ENCODE results near the gene RBFOX2.

RBFOX2 gene

GRCh38 chr22:36014546-36015074, 14.0 kb downstream of the RBFOX2 start:
- peaks cover 6% of the 10 kb centered on the region for H4K20me1 ChIP-seq (ENCODE audit: insufficient read depth, low read length)
- H3K27me3 ChIP-seq (ENCODE audit: low read depth, low read length) = peaks cover 79% of the 10 kb centered on the region
- no peak overlapping the region for H3K4me2 ChIP-seq (ENCODE audit: low read length)
- H3K36me3 ChIP-seq (replicated peaks; ENCODE audit: low read depth, low read length) = no peaks in the 10 kb centered on the region
- TF ChIP-seq EZH2phosphoT487 (IDR thresholded peaks at IDR 0.05; ENCODE audit: low read depth) (no peak), CTCF (IDR thresholded peaks at IDR 0.05; ENCODE audit: low read depth, low read length) (no peak)
- peaks cover 9% of the 10 kb centered on the region for H3K4me1 ChIP-seq (ENCODE audit: low read length)
- no peak overlapping the region for H3K9ac ChIP-seq (ENCODE audit: low read length)
- no peaks in the 10 kb centered on the region for H3K9me3 ChIP-seq (ENCODE audit: insufficient read depth, low read length)
- H2AFZ ChIP-seq (ENCODE audit: low read depth, low read length) = no peak overlapping the region
- no peak overlapping the region for H3K27ac ChIP-seq (ENCODE audit: low read length)
- H3K79me2 ChIP-seq (ENCODE audit: low read length) = no peaks in the 10 kb centered on the region
- H3K4me3 ChIP-seq (ENCODE audit: low read length) = no peak overlapping the region

- no peak overlapping the region for H3K9ac ChIP-seq (ENCODE audit: low read length)
Measured at GRCh38 chr22:36012332-36012731, 16.3 kb downstream of the RBFOX2 start.

GRCh38 chr22:36010882-36011281, 17.7 kb downstream of the RBFOX2 start:
- no peak overlapping the region for H3K4me3 ChIP-seq (ENCODE audit: low read length)
- H3K9ac ChIP-seq (ENCODE audit: low read length) = no peak overlapping the region
- H3K36me3 ChIP-seq (replicated peaks; ENCODE audit: low read depth, low read length) = no peaks in the 10 kb centered on the region
- no peak overlapping the region for H2AFZ ChIP-seq (ENCODE audit: low read depth, low read length)
- H3K79me2 ChIP-seq (ENCODE audit: low read length) = no peaks in the 10 kb centered on the region
- TF ChIP-seq CTCF (IDR thresholded peaks at IDR 0.05; ENCODE audit: low read depth, low read length) (no peak), EZH2phosphoT487 (IDR thresholded peaks at IDR 0.05; ENCODE audit: low read depth) (no peak)
- no peak overlapping the region for H3K4me2 ChIP-seq (ENCODE audit: low read length)
- H3K4me1 ChIP-seq (ENCODE audit: low read length) = no peaks in the 10 kb centered on the region
- peaks cover 82% of the 10 kb centered on the region for H3K27me3 ChIP-seq (ENCODE audit: low read depth, low read length)
- H3K27ac ChIP-seq (ENCODE audit: low read length) = no peak overlapping the region
- H4K20me1 ChIP-seq (ENCODE audit: insufficient read depth, low read length) = no peaks in the 10 kb centered on the region
- H3K9me3 ChIP-seq (ENCODE audit: insufficient read depth, low read length) = no peaks in the 10 kb centered on the region

More at GRCh38 chr22:36012332-36012731, 16.3 kb downstream of the RBFOX2 start:
- peaks cover 83% of the 10 kb centered on the region for H3K27me3 ChIP-seq (ENCODE audit: low read depth, low read length)
- no peak overlapping the region for H3K27ac ChIP-seq (ENCODE audit: low read length)
- TF ChIP-seq EZH2phosphoT487 (IDR thresholded peaks at IDR 0.05; ENCODE audit: low read depth) (no peak), CTCF (IDR thresholded peaks at IDR 0.05; ENCODE audit: low read depth, low read length) (no peak)
- H3K4me3 ChIP-seq (ENCODE audit: low read length) = no peak overlapping the region
- H3K9me3 ChIP-seq (ENCODE audit: insufficient read depth, low read length) = no peaks in the 10 kb centered on the region
- no peaks in the 10 kb centered on the region for H3K79me2 ChIP-seq (ENCODE audit: low read length)
- no peaks in the 10 kb centered on the region for H3K36me3 ChIP-seq (replicated peaks; ENCODE audit: low read depth, low read length)
- H3K4me1 ChIP-seq (ENCODE audit: low read length) = peaks cover under 1% of the 10 kb centered on the region
- H4K20me1 ChIP-seq (ENCODE audit: insufficient read depth, low read length) = no peaks in the 10 kb centered on the region
- H2AFZ ChIP-seq (ENCODE audit: low read depth, low read length) = no peak overlapping the region
- no peak overlapping the region for H3K4me2 ChIP-seq (ENCODE audit: low read length)

- Histone ChIP-seq H3K9me3 (ENCODE audit: insufficient read depth, low read length) (no peaks in the 10 kb centered on the region), H3K27ac (ENCODE audit: low read length) (no peak overlapping the region), H3K4me1 (ENCODE audit: low read length) (no peaks in the 10 kb centered on the region), H3K4me2 (ENCODE audit: low read length) (no peak overlapping the region), H3K79me2 (ENCODE audit: low read length) (no peaks in the 10 kb centered on the region), H3K4me3 (ENCODE audit: low read length) (no peak overlapping the region), H3K27me3 (ENCODE audit: low read depth, low read length) (peaks cover 82% of the 10 kb centered on the region), H2AFZ (ENCODE audit: low read depth, low read length) (no peak overlapping the region), H3K36me3 (replicated peaks; ENCODE audit: low read depth, low read length) (no peaks in the 10 kb centered on the region), H3K9ac (ENCODE audit: low read length) (no peak overlapping the region), H4K20me1 (ENCODE audit: insufficient read depth, low read length) (no peaks in the 10 kb centered on the region)
- TF ChIP-seq EZH2phosphoT487 (IDR thresholded peaks at IDR 0.05; ENCODE audit: low read depth) = no peak
- no peak for TF ChIP-seq CTCF (IDR thresholded peaks at IDR 0.05; ENCODE audit: low read depth, low read length)
Measured at GRCh38 chr22:36010090-36010489, 18.5 kb downstream of the RBFOX2 start.

All from OCI-LY3 (cell line).